ENCODE measurements around the gene NTNG1.

The NTNG1 gene

DNA sequence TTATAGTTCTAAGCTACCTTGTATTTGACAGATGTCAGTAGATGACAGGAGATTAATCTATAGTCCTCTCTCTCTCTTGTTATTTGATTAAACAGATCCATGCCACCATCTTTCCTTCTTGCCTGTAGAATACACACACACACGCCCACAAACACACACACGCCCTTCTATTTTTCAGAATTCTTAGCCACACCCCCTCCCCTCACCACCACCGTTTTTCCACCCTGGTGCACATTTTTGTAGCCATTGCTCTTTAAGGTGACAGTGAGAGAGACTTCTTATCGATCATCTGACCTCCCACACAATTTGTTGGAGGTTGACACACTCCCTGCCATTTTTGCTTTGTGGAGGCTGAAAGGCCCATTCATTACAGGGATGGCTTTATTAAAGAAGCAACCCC lies 123.2 kb downstream of the NTNG1 start:
- DNase-seq = no peak

DNA sequence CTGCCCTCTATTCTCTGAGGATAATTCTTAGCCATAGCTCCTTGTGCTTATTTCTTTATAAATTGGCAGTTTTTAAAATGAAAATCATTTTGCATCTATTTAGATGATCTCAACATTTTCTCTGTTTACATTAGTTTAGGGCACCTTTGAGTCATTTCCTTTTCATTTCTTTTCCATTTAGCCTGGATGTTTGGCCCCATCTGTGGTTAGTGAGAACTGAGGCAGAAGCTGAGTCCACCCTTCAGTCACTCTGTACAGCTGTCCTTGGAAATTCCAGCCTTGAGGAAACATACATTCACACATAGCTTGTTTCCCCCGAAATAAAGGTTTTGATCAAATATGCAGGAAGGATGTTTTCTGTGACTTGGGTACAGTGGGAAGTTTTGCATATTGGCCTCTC lies 123.7 kb downstream of the NTNG1 start:
- no peak for DNase-seq

DNA sequence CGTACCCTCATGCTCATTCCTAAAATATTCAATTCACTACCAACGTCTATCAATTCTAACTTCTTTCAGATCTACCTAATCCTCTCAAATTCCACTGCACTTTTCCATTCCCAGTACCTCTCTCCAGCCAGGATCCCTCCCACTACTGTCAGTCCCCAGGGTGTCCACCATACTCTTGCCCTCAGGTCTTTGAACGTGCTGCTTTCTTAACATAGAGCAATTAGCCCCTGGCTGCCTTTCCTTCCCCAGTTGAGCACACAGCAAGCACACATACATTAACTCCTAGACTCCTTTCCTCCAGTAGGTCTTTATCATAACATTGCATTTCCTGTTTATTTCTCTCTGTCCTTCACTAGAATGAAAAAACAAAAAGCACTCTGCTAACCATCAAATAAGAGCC lies 126.7 kb downstream of the NTNG1 start:
- no peak for DNase-seq

GRCh38 chr1:107272321-107272720 lies 131.5 kb downstream of the NTNG1 start:
- DNase-seq = no peak

DNA sequence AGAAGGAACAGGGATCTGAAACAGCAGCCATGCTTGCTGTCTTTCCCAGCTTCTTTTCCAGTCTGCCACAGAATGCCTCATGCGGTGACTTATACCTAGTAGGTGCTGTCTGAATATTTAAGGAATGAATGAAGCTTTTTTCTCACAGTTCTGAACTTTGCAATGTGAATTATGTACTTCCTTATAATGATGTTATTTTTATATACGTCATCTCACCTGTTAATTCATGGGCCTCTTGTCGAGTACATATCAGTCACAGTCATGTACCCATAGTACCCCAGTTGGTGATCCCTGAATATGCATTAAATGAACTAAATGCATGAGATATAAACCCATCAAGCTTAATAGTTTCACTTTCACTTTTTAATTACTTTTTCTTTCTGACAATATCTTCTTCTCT lies 132.7 kb downstream of the NTNG1 start:
- no peak for DNase-seq

DNA sequence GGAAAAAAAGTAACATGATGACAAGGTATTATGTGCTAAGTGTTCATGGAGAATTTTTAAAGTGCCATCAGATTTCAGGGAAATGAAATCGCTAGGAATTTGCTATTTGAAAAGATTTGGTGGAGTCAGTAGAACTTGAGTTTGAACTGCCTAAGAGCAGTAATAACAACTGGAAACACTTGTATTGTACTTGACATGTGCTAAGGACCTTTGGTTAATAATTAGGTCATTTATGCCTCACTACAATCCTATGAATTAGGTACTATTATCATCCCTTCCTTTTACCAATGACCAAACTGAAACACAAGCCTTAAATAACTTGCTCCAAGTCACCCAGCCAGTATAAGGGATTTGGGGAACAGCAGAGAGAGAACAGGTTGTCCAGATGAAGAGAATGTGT lies 133.4 kb downstream of the NTNG1 start:
- DNase-seq = no peak

- DNase-seq = no peak
These were observed 135.4 kb downstream of the NTNG1 start for GRCh38 chr1:107276247-107276646.

- DNase-seq = no peak
These were observed 136.2 kb downstream of the NTNG1 start for GRCh38 chr1:107277022-107277421.

DNA sequence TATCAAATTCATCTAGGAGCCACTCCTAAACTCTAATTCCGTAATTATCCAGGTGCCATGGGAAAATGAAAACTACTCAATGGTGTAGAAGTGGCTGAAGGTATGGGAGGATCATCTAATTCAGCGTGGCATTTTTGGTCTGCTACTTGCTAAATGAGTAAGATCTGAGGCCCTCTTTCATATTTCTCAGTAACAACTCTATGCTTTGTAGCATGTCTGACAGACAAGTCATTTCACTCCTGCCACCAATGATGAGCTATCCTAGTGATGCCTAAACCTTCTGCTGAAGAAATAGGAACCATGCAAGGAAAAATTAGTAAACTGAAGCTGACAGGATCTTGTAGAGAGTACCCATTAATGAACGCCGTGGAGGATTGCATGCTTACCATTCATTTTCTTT lies 145.3 kb downstream of the NTNG1 start:
- no peak for DNase-seq

- no peak for DNase-seq
These were observed 151.1 kb downstream of the NTNG1 start for GRCh38 chr1:107291987-107292386.

DNA sequence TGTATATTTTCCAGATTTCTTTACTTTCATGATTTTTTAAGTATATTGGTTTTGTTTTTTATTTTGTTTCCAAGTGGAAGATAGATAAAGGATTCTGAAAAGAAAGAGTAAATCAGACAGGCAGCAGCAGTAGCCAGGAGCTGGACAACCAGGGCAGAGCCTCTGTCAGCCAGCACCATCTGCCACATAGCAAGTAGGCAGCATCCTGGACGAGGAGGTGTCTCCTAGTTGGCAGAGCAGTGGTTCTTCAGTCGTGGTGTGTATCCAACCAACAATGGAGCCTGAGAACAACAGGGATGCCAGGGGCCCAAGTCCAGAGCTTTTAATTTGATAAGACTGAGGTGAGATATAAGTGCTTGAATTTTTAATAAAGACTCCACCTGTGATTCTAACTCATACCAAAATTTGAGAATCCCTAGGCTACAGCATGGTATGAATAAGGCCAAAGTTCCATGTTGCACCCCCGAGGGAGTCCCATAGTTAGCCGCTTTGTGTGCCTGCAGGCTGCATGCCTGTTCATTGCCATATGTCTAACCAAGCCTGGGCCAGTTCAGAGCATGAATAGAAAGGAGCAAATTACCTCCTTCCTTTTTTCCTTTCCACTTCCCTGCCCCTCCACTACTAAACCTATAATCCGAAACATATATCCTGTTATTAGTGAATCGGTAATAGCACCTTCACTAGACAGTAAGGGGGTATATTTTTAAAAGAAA lies 153.2 kb downstream of the NTNG1 start:
- no peak for DNase-seq

DNA sequence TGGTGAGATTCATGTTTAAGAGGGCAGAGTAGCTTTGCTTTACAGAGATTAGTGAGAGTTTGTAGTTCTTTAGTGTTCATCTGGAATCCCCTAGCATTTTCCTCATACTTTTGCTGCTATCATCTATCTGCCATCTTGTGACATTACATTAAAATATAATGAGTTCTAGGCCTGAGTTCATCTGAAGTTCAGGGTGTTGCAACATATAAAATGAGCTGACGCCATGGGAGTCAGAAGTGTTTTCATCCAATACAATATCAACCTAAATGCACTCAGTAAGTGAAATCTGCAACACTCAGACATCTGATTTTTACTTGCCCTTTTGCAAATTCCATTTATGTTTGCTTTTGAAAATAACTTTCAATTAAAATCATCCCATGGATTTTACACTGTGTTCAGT lies 153.8 kb downstream of the NTNG1 start:
- DNase-seq = no peak

DNA sequence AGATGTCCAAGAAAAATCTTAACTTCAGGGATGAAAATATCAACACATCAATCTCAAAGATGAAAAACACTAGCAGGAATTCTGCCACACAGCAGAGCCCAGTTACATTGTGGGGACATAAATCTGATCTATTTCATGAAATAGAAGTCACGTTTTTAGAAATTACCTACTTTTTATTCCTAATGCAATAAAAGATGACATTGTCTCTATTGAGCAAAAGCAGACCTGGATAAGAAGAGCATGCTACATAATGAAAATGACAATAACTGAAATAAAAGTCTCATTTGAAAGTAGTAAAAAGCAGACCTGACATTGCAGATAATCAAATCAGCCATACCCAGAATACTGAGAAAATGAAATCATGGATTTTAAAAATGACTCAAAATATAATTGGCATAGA lies 156.8 kb downstream of the NTNG1 start:
- no peak for DNase-seq

DNA sequence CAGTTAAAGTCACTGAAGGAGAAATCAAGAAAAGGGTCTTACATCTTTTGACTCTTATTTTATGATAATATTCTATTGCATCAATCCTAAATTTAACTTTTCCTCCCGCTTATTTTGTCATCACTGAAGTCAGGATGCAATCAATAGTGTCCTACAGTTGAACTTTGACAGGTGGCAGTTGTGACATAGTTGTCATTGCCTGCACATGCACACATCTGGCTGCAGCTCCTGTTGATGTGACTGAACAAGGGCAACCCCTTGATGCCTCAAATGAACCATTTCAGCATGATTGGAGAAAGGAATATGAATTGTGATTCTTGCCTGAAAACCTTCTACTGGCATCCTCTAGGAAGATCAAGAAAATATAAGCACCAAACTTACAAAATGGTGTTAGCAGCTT lies 157.7 kb downstream of the NTNG1 start:
- no peak for DNase-seq

DNA sequence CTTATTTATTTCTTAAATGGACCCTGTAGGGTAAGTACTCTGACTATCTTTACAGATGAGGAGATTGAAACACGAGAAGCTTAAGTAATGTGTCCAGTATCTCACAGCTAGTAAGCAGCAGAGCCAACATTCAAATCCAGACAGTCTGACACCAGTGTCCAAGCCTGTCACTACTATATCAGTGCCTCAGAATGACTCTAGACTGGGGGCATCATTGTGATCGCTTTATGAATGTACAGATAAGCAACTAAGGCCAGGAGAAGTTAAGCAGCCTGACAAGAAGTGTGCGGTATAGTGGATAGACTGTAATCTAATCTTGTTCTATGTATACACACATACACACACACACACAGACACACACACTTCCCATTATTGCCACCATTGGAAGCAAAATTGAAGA lies 158.7 kb downstream of the NTNG1 start:
- no peak for DNase-seq

GRCh38 chr1:107309962-107310361 lies 169.1 kb downstream of the NTNG1 start:
- DNase-seq = no peak

DNA sequence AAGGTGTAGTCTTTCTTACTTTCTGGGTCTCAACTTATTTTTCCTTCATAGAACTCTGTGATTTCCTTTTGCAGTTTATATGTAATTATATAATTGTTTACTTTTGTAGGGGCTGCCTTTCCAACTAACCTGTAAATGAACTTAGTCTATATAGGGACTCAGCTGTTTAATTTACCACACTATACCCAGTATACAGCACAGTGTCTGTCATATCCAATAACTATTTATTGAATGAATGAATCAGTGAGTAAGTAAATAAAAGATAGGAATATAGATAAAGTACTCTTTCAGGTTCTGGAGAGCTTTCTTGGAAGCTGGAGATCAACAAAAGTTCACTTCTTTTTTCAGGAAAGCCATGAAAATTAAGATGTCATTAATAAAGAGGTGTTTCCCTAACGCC lies 174.8 kb downstream of the NTNG1 start:
- DNase-seq = no peak

DNA sequence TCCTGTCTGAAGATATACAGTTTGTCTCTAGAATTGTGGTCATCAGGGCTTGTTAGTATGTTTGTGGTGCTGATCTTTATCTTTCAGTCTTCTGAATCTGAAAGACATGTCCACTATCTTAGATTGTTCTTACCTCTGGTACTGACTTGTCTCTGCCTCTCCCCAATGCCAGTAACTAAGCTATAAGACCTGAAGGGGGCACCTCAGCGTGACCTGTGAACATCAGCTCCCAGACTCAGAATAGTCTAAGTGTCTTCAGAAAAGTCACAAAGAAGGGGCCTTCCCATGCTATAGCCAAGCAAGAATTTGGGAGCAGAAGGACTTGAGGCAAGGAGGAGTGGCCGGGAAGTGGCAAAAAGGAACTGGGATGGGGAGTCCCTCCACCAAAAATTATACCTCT lies 178.1 kb downstream of the NTNG1 start:
- no peak for DNase-seq

DNA sequence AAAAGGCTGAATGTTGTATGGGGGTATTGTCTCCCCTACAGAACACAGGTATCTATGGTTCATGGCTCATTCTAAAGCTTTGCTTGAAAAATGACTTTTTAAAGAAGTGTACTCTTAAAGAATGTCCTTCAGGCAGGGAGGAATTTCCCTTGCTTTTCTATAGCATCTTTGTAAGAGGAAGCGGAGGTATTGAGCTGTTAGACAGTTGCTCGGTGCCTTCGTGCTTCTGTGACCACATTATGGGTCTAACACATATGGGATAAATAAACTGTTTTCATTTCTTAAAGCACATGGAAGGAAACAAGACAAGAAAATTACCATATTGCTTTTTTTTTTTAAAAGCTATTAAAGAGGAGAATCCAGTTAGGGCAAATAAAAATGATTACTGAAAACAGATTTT lies 182.9 kb downstream of the NTNG1 start:
- DNase-seq = no peak

DNA sequence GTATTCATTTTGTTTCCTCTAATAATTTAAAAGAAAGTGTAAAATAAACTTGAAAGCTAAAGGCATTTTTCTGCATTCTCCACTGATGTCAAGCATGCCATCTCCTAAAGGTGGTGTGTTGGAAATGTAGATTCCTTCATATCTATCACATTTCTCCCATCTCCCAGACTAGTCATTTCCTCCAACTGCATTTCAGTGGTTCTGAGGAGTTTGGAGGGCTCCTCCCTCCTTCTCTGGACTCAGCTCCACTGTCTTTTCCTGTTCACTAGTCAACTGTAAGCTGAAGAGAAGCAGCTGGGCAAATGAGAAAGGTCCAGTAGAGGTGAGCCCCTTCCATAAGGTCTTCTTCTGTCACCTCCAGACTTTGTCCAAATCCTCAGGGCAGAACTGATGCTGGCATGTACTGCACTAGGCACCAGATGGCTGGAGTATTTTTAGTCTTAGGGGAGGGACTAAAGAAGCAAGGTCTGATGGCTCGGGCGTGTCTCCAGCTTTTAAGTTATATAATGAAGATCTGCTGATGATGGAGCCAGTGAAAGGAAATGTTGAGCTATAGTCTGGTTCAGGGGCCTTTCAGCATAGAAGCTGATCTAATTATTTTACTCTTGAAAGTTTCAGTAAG lies 186.1 kb downstream of the NTNG1 start:
- no peak for DNase-seq

GRCh38 chr1:107327446-107327845 lies 186.6 kb downstream of the NTNG1 start:
- DNase-seq = no peak

DNA sequence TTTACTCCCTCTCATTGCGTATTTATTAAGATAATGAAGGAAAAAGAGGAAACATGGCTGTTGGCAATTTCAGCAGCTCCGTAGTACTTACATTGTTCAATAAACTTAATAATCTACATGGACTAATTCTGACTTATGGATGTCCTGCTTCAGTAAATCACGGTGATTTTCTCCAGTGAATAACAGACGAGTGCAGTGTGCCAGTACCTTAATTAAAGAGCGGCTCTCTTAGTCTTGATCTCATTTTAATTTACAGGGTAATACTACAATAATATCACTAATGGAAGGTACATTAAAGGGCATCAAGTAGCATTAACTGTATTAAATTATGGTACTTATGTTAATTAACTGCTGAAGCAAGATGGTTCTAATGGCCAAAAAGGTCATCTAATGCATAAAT lies 187.2 kb downstream of the NTNG1 start:
- no peak for DNase-seq

GRCh38 chr1:107339775-107340174 lies 198.9 kb downstream of the NTNG1 start:
- no peak for DNase-seq

GRCh38 chr1:107342316-107342715 lies 201.5 kb downstream of the NTNG1 start:
- DNase-seq = no peak

DNA sequence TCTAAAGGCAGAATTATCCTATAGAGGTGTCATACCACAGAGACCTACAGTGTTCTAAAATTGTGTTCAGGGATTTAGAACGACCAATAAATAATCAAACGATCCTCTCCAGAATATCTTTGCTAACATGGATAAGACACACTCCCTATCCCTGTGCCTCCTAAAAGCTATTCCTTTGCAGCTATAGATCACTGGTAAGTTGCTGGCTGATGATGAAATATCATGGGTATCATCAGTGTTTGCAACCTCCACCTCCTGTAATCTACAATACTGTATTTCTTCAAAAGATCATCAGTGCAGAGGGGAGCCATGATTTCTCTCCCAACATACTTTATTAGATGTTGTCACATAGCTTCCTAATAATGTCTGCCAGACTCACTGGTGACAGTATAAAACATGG lies 201.9 kb downstream of the NTNG1 start:
- no peak for DNase-seq

All from SHP77 treated with DMSO at 0.1 percent for 48 hours (cell line).